Caco-2 (cell line): Measurements from ENCODE around the gene SEZ6L. TPM values are rescaled to one million over a fixed set of nuclear protein-coding genes. Genes with fewer than 3 reads are reported as not detected.

Experiments used
- BruUV-seq: library from RNA; stranded (reverse); fragments of 400-500 nt; replicated peaks from 2 replicates; lab custom pipeline; 2021; lab: Mats Ljungman, UMichigan
- CTCF ChIA-PET: fragments of 300-600 bp; sonication (Branson Sonifier 250); formaldehyde crosslinking; loops from one replicate; lab custom pipeline; 2022; ENCODE audit warnings: antibody characterized with exemption; lab: Charles Lee
- POLR2A ChIA-PET: fragments of 300-600 bp; sonication (Branson Sonifier 250); formaldehyde crosslinking; loops from one replicate; lab custom pipeline; 2022; ENCODE audit warnings: antibody characterized with exemption; lab: Charles Lee
- DNase-seq, 2 experiments: peaks; one replicate each; pipeline versions ENCODE4 v3.0.0 to v3.0.0-alpha.2; 2020 to 2022
- H3K27me3 ChIP-seq: replicated peaks from 2 replicates; pipeline ENCODE4 v1.6.0; 2011; ENCODE audit warnings: low read length; ENCODE audit not compliant: control insufficient read depth, insufficient read depth
- H3K36me3 ChIP-seq: 2 replicates; pipeline ENCODE4 v1.5.1; 2011; ENCODE audit warnings: low read length; ENCODE audit not compliant: control insufficient read depth, insufficient read depth
- H3K4me1 ChIP-seq: fragments of 250-450 bp; sonication (Bioruptor Pico); 2 replicates; pipeline ENCODE4 v1.5.1; 2020; ENCODE audit warnings: mild to moderate bottlenecking
- H3K4me3 ChIP-seq: 2 replicates; pipeline ENCODE4 v1.5.1; 2011; ENCODE audit warnings: low read depth, mild to moderate bottlenecking, control low read depth, low read length
- H3K9me3 ChIP-seq: fragments of 250-450 bp; sonication (Bioruptor Pico); 2 replicates; pipeline ENCODE4 v1.5.1; 2020; ENCODE audit warnings: mild to moderate bottlenecking, moderate library complexity
- H3K27ac Mint-ChIP-seq: one replicate; pipeline ENCODE4 v1.8.0; 2022; ENCODE audit warnings: mixed read lengths; ENCODE audit not compliant: unreplicated experiment
- H3K27me3 Mint-ChIP-seq: one replicate; pipeline ENCODE4 v1.8.0; 2022; ENCODE audit warnings: mixed read lengths; ENCODE audit not compliant: insufficient read depth, unreplicated experiment
- H3K36me3 Mint-ChIP-seq: one replicate; pipeline ENCODE4 v1.8.0; 2022; ENCODE audit warnings: mild to moderate bottlenecking, mixed read lengths; ENCODE audit not compliant: insufficient read depth, unreplicated experiment
- H3K4me1 Mint-ChIP-seq: one replicate; pipeline ENCODE4 v1.8.0; 2022; ENCODE audit warnings: low read depth, mixed read lengths; ENCODE audit not compliant: unreplicated experiment
- H3K4me3 Mint-ChIP-seq: one replicate; pipeline ENCODE4 v1.8.0; 2022; ENCODE audit warnings: mild to moderate bottlenecking, moderate library complexity, mixed read lengths; ENCODE audit not compliant: unreplicated experiment
- H3K9me3 Mint-ChIP-seq: one replicate; pipeline ENCODE4 v1.8.0; 2022; ENCODE audit warnings: mixed read lengths; ENCODE audit not compliant: unreplicated experiment
- intact Hi-C: fragments of 100-400 bp; cut with micrococcal nuclease; formaldehyde crosslinking; loops from one replicate; pipeline ENCODE4 v1.10.0; 2022; ENCODE audit not compliant: unreplicated experiment
- total RNA-seq: library from RNA; stranded (reverse); gene quantifications from 2 replicates; pipeline ENCODE4 v1.2.3, GENCODE V29; 2022
- TF ChIP-seq, protein P1 (sequence below), 2 experiments: fragments of 200-600 bp in 1 of 2; IDR thresholded peaks; 1 replicate in 1 of 2; 2 replicates in 1 of 2; pipeline versions ENCODE4 v1.5.1 to v1.8.0; 2011 to 2022; ENCODE audit warnings: antibody characterized with exemption in 1 of 2, control low read depth in 1 of 2, inconsistent platforms in 1 of 2, low read depth in 1 of 2, low read length in 1 of 2, mild to moderate bottlenecking in 1 of 2, moderate library complexity in 1 of 2; ENCODE audit not compliant: insufficient read depth in 1 of 2, severe bottlenecking in 1 of 2, unreplicated experiment in 1 of 2

The SEZ6L gene
- total RNA-seq, 1 experiment from 2014 or later, result not detected

DNA sequence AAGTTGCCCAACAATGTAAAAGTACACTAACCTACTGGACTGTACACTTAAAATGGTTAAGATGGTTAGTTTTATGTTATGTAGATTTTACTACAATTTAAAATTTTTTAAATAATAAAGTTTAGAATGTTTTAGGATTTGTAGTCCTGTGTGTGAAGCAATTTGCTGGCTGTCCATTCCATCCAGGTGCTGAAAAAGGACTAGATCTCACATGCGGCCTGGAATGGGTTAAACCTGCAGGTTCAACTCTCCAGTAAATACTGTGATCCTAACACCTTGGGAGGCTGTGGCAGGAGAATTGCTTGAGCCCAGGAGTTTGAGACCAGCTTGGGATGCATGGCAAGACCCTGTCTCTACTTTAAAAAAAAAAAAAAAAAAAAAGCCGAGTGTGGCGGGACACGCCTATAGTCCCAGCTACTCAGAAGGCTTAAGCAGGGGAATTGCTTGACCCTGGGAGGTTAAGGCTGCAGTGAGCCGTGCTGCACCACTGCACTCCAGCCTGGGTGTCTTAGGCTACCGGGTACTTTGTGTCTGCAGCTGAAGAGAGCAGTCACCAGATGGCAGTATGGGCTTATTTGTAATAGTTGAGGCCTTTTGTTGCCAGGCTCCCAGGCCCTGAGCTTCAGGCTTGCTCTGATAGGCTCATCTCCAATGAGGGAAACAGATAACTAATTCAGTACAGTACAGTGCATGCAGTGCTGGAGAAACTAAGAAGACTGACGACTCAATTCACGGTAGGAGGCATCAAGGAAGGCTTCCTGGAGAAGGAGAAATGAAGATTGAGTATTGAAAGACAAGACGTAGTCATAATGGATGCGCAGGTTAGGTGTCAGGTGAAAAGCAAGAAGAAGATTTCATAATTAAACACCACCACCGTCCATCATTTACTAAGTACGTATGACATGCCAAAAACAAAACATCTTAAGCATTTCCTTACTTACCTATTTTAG, 195.1 kb downstream of the SEZ6L start:
- Histone ChIP-seq H3K9me3 (no peaks in the 10 kb centered on the region), H3K36me3 (no peaks in the 10 kb centered on the region), H3K4me3 (no peak overlapping the region), H3K4me1 (no peaks in the 10 kb centered on the region), H3K27me3 (no peaks in the 10 kb centered on the region)
- H3K27ac Mint-ChIP-seq, result no peak overlapping the region
- POLR2A ChIA-PET, result interaction anchor here (0.7 kb wide), 1 partner anchor 119 kb away, joined by 3 read pairs; the partner anchor contains the start of genes HPS4 and SRRD
- TF ChIP-seq, protein P1, sequence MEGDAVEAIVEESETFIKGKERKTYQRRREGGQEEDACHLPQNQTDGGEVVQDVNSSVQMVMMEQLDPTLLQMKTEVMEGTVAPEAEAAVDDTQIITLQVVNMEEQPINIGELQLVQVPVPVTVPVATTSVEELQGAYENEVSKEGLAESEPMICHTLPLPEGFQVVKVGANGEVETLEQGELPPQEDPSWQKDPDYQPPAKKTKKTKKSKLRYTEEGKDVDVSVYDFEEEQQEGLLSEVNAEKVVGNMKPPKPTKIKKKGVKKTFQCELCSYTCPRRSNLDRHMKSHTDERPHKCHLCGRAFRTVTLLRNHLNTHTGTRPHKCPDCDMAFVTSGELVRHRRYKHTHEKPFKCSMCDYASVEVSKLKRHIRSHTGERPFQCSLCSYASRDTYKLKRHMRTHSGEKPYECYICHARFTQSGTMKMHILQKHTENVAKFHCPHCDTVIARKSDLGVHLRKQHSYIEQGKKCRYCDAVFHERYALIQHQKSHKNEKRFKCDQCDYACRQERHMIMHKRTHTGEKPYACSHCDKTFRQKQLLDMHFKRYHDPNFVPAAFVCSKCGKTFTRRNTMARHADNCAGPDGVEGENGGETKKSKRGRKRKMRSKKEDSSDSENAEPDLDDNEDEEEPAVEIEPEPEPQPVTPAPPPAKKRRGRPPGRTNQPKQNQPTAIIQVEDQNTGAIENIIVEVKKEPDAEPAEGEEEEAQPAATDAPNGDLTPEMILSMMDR (IDR thresholded peaks at IDR 0.05; ENCODE audit: insufficient read depth in 1 of 2, low read depth in 1 of 2, low read length in 1 of 2, severe bottlenecking in 1 of 2, unreplicated experiment in 1 of 2), result peak; percentile 62 to 72
- no peaks in the 10 kb centered on the region for H3K36me3 Mint-ChIP-seq
- H3K9me3 Mint-ChIP-seq, result no peaks in the 10 kb centered on the region
- no peak overlapping the region for H3K4me3 Mint-ChIP-seq
- BruUV-seq, result no TSS peak
- no peaks in the 10 kb centered on the region for H3K4me1 Mint-ChIP-seq
- H3K27me3 Mint-ChIP-seq, result peaks cover 4% of the 10 kb centered on the region
- intact Hi-C loops, result loop anchor here (1.0 kb wide), 1 partner anchor 97 kb away; no protein-coding TSS in a partner anchor
- peak; percentile 73 to 79 for DNase-seq
- CTCF ChIA-PET, result interaction anchor here (0.6 to 2.3 kb wide), 19 partner anchors 10 to 301 kb away, joined by 3 to 29 read pairs (median 4); partner anchors contain the start of genes HPS4 and SRRD

DNA sequence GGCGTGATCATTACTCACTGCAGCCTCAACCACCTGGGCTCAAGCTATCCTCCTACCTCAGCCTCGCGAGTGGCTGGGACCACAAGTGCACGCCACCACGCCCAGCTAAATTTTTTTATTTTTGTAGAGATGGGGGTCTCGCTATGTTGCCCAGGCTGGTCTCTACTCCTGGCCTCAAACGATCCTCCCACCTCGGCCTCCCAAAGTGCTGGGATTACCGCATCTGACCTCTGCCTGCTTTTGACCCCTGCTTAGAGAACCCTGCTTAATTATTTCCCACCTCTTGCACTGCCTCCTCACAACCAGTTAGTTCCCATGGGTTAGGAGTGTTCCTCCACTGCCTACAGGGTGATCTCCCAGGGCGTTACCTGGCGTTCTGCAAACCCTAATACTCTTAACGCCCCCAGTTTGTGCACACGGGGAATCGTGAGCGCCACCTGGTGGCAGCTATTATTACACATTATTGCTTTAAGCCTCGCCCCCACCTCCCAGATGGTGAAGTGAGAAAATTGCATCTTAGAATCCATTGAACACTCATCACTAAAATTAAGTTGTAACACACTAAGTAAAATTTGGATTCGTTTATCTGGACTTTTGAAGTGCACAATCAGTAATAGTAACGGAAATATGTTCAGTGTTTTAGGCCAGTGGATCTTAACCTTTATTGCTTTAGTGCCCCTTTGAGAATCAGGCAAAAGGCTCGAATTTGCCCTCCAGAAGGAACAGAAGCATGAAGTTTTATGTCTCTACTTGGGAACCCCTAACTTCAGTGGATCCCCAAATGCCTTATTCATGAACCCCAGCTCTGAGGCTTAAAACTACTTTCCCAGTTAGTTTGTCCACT, 198.4 kb downstream of the SEZ6L start:
- TF ChIP-seq, protein P1 (IDR thresholded peaks at IDR 0.05; ENCODE audit: insufficient read depth in 1 of 2, low read depth in 1 of 2, low read length in 1 of 2, severe bottlenecking in 1 of 2, unreplicated experiment in 1 of 2), result peak; percentile 78 to 80
- Histone ChIP-seq H3K27me3 (no peaks in the 10 kb centered on the region), H3K4me3 (no peak overlapping the region), H3K4me1 (no peaks in the 10 kb centered on the region), H3K9me3 (no peaks in the 10 kb centered on the region), H3K36me3 (no peaks in the 10 kb centered on the region)
- intact Hi-C loops, result no loop called here
- DNase-seq, result peak; percentile 45 to 58
- ChIA-PET CTCF (interaction anchor here (0.8 to 1.0 kb wide), 3 partner anchors 35 to 230 kb away, joined by 3 to 5 read pairs (median 4); no protein-coding TSS in a partner anchor), POLR2A (no interaction called here)
- Mint-ChIP-seq H3K4me3 (no peak overlapping the region), H3K9me3 (no peaks in the 10 kb centered on the region), H3K27me3 (peaks cover 7% of the 10 kb centered on the region), H3K4me1 (no peaks in the 10 kb centered on the region), H3K27ac (no peak overlapping the region), H3K36me3 (no peaks in the 10 kb centered on the region)
- no TSS peak for BruUV-seq

DNA sequence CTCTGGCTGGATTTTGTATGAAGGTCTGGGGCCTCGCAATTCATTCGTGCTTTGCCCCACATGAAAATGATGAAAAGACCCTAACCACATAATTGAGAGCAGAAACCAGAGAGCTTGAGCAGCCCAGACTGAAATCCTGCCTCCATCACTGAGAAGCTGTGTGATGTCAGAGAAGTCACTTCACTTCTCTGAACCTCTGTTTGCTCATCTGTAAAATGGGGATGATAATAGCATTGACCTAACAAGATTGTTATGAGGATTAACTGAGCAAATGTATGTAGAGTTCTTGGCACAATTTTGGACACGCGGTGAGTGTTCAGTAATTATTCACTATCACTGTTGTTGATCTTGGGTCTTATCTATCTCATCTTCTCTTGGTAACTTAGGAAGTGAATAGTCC, 203.6 kb downstream of the SEZ6L start:
- H3K9me3 ChIP-seq, result no peaks in the 10 kb centered on the region
- ChIA-PET POLR2A (no interaction called here), CTCF (no interaction called here)
- Mint-ChIP-seq H3K27ac (no peak overlapping the region), H3K9me3 (no peaks in the 10 kb centered on the region), H3K4me3 (no peak overlapping the region), H3K27me3 (peaks cover 7% of the 10 kb centered on the region), H3K36me3 (no peaks in the 10 kb centered on the region), H3K4me1 (no peaks in the 10 kb centered on the region)
- no peaks in the 10 kb centered on the region for H3K36me3 ChIP-seq
- no TSS peak for BruUV-seq
- DNase-seq, result no peak
- TF ChIP-seq, protein P1 (IDR thresholded peaks at IDR 0.05; ENCODE audit: insufficient read depth in 1 of 2, low read depth in 1 of 2, low read length in 1 of 2, severe bottlenecking in 1 of 2, unreplicated experiment in 1 of 2), result no peak
- no peaks in the 10 kb centered on the region for H3K4me1 ChIP-seq
- no peaks in the 10 kb centered on the region for H3K27me3 ChIP-seq
- intact Hi-C loops, result no loop called here
- H3K4me3 ChIP-seq, result no peak overlapping the region
